Suppressor macrophage treated with lipopolysaccharide for 4 hours (primary cell): ENCODE results near the gene ZNF575.
A peak's percentile ranks its signal among the peaks of the same experiment; 100 is the strongest.
"Not testable (repeated sequence)": the region's sequence is repeated elsewhere in the genome, so short reads cannot be mapped to it uniquely, and the experiment has no call there.

Experiments
- DNase-seq: peaks from one replicate; pipeline ENCODE4 v3.0.0-alpha.2; 2020

ZNF575 gene

GRCh38 chr19:43545981-43546380 lies 13.0 kb downstream of the ZNF575 start:
- DNase-seq: no peak

- DNase-seq: no peak
Measured at GRCh38 chr19:43546581-43546980, 13.6 kb downstream of the ZNF575 start.

GRCh38 chr19:43547926-43548325 lies 14.9 kb downstream of the ZNF575 start:
- DNase-seq: not testable (repeated sequence)

- DNase-seq: no peak
Measured at GRCh38 chr19:43548706-43549105, 15.7 kb downstream of the ZNF575 start.

GRCh38 chr19:43551399-43552197 lies 18.6 kb downstream of the ZNF575 start:
- DNase-seq: no peak

GRCh38 chr19:43552198-43552450 lies 19.1 kb downstream of the ZNF575 start:
- no peak for DNase-seq

- no peak for DNase-seq
Measured at GRCh38 chr19:43552616-43553015, 19.6 kb downstream of the ZNF575 start.

- DNase-seq: no peak
Measured at GRCh38 chr19:43553656-43554055, 20.7 kb downstream of the ZNF575 start.

GRCh38 chr19:43554317-43554895 lies 21.4 kb downstream of the ZNF575 start:
- DNase-seq: no peak

GRCh38 chr19:43555185-43555770 lies 22.3 kb downstream of the ZNF575 start:
- DNase-seq: peak; percentile 83

- peak; percentile 49 for DNase-seq
Measured at GRCh38 chr19:43560687-43561086, 27.7 kb downstream of the ZNF575 start.

GRCh38 chr19:43561139-43561970 lies 28.4 kb downstream of the ZNF575 start:
- no peak for DNase-seq

- DNase-seq: no peak
Measured at GRCh38 chr19:43562226-43562697, 29.3 kb downstream of the ZNF575 start.

GRCh38 chr19:43562698-43563241 lies 29.8 kb downstream of the ZNF575 start:
- peak; percentile 82 for DNase-seq

- DNase-seq: no peak
Measured at GRCh38 chr19:43563816-43564457, 30.9 kb downstream of the ZNF575 start.

GRCh38 chr19:43564800-43565199 lies 31.8 kb downstream of the ZNF575 start:
- no peak for DNase-seq

- DNase-seq: no peak
Measured at GRCh38 chr19:43569657-43570056, 36.7 kb downstream of the ZNF575 start.

- no peak for DNase-seq
Measured at GRCh38 chr19:43570174-43570791, 37.3 kb downstream of the ZNF575 start.

GRCh38 chr19:43572171-43572588 lies 39.2 kb downstream of the ZNF575 start:
- peak; percentile 37 for DNase-seq

- DNase-seq: no peak
Measured at GRCh38 chr19:43574424-43575155, 41.6 kb downstream of the ZNF575 start.
